Stromal cell of bone marrow (primary cell): ENCODE results near the gene DDX10.

Experiments
- DNase-seq: peaks from one replicate; pipeline ENCODE4 v3.0.0-alpha.2; 2012; ENCODE audit warnings: low read depth

DDX10 gene

GRCh38 chr11:108906826-108907225, 242.0 kb downstream of the DDX10 start:
- no peak for DNase-seq

DNA sequence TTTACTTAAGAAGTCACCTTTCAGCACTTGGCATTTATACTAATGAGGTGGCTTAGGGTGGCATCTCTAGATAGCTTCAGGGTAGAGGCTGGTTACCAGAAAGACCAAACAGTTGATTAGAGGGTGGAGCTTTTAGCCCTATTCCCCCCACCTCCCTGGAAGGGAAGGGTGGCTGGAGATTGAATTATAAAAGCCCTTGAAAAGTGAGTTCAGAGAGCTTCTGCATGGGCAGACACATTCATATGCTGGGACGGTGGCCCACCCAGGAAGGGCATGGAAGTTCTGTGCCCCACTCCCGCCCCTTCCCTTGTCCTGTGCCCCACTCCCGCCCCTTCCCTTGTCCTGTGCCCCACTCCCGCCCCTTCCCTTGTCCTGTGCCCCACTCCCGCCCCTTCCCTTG, 244.2 kb downstream of the DDX10 start:
- no peak for DNase-seq

GRCh38 chr11:108909921-108910320, 245.1 kb downstream of the DDX10 start:
- no peak for DNase-seq

- DNase-seq = no peak
These were observed 247.7 kb downstream of the DDX10 start for GRCh38 chr11:108912581-108912980.

- DNase-seq = no peak
These were observed 248.3 kb downstream of the DDX10 start for GRCh38 chr11:108913204-108913603.

- DNase-seq = no peak
These were observed 249.3 kb downstream of the DDX10 start for GRCh38 chr11:108914211-108914610.

DNA sequence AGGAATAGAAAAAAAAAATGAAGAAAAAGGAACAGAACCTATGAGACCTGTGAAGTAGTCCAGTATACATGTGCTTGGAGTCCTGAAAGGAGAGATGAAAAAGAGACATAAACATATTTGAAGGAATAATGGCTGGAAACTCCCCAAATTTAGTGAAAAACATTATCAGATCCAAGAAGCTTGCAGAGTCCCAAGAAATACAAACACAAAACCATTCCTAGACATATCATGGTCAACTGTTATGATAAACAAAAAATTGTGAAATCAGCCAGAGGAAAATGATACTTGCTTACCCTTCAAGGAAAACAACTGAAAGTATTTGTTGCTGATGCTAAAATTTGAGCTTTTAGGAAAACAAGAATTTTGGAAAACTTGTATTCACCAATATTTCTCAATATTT, 250.1 kb downstream of the DDX10 start:
- DNase-seq = no peak

GRCh38 chr11:108915666-108916065, 250.8 kb downstream of the DDX10 start:
- DNase-seq = no peak

DNA sequence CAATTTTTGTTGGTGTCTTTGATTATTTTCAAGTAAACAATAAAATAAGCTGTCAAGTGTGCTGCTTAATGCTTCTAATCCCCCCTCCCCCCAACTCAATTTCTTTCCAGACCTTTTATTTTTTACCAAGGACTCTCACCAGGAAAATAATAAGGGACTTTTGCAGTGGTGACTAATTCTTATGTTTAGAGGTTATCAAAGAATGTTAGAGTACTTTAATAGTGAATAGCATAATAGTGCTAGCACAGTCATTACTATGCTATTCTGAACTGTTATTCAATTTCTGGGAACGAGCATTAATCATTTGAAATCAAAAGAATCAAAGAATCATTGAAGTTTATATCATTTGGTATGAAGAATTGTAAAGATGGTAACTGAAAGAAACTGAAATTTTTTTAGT, 251.4 kb downstream of the DDX10 start:
- no peak for DNase-seq

DNA sequence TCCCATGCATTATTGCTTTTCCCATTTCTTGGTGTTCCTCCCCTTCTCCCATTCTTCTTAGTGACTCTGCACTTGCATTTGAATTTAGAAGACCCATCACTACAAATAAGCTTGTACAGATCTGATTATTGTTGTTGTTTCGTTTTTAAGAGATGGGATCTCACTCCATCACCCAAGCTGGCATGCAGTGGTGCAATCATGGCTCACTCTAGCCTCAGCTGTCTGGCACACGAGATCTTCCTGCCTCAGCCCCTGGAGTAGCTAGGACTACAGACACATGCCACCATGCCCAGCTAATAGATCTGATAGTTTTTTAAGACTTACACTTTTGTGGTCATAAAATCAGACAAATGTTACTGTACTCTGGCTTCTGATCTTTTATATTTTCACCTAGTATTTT, 252.1 kb downstream of the DDX10 start:
- DNase-seq = no peak

DNA sequence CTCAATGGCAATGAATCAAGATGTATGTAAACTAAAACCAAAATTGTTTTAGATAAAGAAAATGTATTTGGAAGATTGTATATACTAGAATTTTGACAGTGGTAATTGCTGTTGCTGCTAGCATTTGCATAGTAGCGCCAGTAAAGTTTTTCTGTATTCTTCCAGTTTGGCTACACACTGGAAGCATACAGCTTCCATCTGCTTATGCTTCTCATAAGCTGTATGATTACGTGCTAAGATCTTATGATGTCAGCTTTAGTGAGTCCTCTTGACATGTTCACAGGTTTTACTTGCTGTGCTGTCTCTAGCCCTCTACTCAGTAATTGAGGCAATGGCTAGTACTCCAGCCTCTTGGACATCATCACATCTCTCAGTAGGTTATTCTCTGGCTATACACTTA, 256.3 kb downstream of the DDX10 start:
- DNase-seq = no peak

DNA sequence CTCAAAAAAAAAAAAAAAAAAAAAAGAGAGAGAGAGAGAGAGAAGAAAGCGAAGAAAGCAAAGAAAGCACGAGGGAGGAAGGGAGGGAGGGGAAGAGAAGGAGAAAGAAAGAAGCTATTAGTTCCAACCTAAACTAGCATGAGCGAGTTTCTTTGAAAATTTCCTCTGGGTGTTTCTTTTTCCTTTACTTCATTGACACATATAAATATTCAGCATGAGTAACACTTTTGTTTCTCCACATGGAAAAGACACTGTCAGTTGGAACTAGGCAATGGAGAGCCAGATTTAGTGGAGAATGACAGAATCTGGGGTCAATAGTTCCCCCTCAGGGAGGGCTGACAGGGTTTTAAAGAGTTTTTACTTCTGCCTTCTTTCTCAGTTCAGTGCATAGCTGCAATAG, 257.4 kb downstream of the DDX10 start:
- DNase-seq = no peak

DNA sequence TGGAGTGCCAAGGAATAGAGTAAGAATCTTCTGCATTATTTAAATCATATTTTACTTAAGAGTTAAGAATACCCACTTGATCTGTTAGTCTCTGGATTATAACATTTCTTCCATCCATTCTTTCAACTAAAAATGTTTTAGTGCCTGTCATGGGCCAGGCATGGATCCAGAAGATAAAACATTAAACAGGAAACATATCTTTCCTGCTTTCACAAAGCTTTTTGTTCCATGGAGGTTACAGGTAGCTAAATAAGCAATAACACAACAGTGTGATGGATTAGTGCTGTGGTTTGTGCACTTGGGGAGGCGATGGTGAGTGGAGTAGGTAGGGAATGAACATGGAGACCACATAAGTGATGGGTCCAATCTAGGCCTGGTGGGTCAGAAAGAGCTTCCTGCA, 258.5 kb downstream of the DDX10 start:
- DNase-seq = no peak

DNA sequence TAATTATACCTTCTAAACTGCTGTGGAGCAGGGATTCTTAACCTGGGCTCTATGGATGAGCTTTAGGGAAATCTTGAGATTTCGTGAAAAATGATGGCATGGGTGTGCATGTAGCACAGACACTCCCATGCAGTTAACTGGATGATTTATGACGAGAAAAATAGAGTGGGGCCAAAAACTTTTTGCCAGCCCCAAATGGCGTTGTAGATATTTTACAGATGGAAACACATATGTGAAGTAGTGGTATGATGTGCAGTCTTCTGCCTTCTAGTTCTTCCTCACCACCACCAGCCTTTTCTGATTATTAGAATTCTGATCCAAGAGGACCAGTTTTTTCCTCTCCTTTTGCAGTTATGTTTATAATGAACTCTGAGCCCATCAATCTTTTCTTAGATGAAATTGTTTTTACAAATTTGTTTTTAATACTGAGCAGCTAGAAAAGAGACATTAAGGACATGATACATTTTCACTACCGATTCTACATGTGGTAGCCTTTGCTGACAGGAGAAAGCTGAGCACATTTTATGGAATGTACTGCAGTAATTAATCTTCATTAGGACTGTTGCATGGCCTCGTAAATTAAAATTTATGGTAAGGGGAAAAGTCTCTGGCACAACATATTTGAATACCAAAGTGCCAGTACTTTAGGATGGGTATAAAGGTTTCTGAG, 261.4 kb downstream of the DDX10 start:
- no peak for DNase-seq

DNA sequence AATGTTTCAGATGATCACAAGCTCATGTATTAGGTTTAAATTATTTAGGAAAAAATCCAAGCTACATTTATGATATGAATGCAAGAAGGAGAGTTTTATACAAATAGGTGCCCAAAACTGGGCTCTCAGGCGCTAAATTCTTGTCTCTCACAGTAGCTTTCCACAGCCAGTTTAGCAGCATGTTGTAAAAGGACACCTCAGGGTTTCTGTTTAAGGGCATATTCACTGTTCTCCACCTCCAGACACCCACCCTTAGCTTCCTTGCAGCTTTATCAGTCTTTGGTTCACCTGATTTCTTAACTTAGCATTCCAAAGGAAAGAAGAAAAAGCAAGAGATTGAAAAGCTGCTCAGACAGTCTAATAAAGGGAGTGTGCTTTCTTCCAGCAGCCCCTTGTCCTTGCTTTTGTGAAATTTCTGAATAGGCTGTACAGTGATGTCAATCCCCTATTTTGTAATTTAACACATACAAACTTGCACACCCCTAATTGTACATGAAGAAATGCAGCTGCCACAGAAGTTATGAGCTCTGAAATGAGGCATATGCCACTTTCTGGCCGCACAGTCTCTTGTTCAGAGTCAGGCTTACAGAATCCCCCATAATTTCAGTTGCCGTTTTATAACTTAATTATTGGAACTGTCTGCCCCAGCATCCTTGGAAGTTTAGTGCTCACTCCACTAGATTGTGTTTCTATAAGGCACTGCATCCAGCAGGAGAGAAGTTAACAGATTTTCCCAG, 262.1 kb downstream of the DDX10 start:
- no peak for DNase-seq

DNA sequence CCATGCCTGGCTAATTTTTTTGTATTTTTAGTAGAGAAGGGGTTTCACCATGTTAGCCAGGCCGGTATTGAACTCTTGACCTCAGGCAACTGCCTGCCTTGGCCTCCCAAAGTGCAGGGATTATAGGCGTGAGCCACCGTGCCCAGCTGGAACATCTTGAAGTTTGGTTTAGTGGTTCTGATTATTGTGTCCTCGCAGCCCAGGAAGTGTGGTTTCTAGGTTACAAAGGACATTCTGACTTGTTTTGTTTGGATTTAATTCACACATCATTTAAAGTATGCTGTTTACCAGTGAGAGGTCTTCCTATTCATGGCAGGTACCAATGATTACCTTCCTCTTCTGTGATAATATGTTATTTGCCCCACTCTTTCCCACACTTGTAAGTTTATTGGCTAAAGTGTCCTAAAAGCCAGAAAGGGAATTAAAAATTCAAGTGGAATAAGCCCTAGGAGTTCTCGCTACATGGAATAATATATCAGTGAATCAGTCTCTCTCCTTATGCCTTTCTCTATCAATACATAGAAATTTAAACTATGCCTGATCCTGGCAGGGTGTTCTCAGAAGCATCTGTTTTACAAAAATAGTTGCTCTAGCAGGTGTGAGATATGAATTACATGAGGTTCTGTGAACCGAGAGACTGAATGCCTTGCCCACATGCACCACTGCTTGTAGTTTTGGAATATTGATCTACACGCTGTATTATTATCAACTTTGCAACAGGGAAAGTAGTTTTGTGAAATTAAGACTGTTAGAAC, 263.1 kb downstream of the DDX10 start:
- DNase-seq = no peak

DNA sequence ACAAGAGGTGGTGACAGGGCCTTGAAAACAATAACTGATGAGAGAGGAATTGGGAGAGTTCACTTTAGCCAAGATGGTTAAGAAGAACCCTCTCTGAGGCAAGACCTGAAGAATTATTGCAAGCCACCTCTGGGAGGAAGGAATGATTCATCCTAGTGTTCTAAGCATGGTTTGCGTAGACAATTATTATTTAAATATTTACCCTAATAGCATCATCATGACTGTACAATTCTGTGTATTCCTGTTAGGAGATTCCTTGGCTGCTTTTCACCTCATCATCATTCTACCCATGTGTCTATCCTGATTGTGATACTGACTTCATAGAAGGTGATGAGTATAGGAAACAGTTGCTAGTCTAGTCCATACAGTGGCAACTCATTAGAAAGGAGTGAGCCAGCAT, 264.4 kb downstream of the DDX10 start:
- peak; percentile 79 for DNase-seq

GRCh38 chr11:108931168-108931567, 266.3 kb downstream of the DDX10 start:
- peak; percentile 54 for DNase-seq

GRCh38 chr11:108933630-108934029, 268.8 kb downstream of the DDX10 start:
- no peak for DNase-seq

DNA sequence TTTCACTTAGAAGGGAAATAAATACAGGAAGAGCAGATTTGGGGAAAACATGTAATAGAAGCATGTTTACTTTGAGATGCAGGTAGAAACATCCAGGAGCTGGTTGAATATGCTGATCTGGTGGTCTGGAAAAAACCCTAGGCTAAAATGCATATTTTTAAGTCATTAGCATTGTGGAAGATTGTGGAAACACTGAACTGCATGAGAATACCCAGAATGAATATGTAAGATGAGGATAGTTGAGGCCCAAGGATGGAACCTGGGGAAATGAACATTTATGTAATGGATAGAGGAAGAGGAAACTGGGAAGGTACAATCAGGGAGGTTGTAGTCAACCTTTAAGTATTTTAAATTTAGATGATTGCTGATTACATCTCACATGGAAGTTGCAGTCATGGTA, 269.4 kb downstream of the DDX10 start:
- no peak for DNase-seq

DNA sequence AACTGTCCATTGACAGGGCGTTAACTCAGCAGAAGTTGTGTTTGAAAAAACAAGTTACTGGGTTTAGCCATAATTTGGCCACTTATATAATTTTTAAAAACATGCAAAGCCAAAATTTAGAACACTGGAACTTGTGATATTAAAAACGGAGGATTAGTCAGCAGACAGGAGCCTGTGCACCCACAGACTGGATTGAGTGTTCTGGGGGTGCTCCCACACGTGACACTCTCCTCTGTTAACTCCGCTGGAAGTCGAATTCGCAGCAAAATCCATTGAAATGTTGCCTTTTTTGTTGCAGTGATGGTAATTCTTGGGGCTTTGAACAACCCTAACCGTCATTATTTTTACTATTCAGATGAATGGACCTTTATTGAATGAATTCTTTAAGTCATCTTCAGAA, 269.8 kb downstream of the DDX10 start:
- no peak for DNase-seq

GRCh38 chr11:108937746-108938145, 272.9 kb downstream of the DDX10 start:
- DNase-seq = no peak

- DNase-seq = peak; percentile 54
These were observed 273.7 kb downstream of the DDX10 start for GRCh38 chr11:108938604-108939003.
